ENCODE data around the gene HPX. TPM values are rescaled to one million over a fixed set of nuclear protein-coding genes. Genes with fewer than 3 reads are reported as not detected.

The HPX gene
- total and polyA plus RNA-seq, 4 donors, result 0.46 to 3.5 (median 1.8) TPM

GRCh38 chr11:6443269-6444003, 2.6 kb upstream of the HPX start:
- no peaks in the 10 kb centered on the region for H3K4me1 ChIP-seq (ENCODE audit: control insufficient read depth in 5 of 5, insufficient read depth in 5 of 5, low read length in 5 of 5)
- WGBS, 2 donors, result 28 to 29% methylated on average over 5 of the region's 5 CpGs
- H3K9me3 ChIP-seq (ENCODE audit: control insufficient read depth in 4 of 4, insufficient read depth in 3 of 4, low read length in 3 of 4), result no peaks in the 10 kb centered on the region
- H3K9ac ChIP-seq (ENCODE audit: insufficient read depth in 1 of 2, low read length in 2 of 2), result no peak overlapping the region
- DNase-seq, result peak; percentile 49 to 56 (median 53)
- H3K27ac ChIP-seq (ENCODE audit: low read depth in 1 of 2, low read length in 1 of 2), result no peak overlapping the region
- H3K36me3 ChIP-seq (ENCODE audit: control insufficient read depth in 4 of 4, insufficient read depth in 4 of 4, low read length in 4 of 4), result peaks cover 0 to 7% (median 2%) of the 10 kb centered on the region in 4 donors
- H3K4me3 ChIP-seq, result no peak overlapping the region
- H3K27me3 ChIP-seq (ENCODE audit: control insufficient read depth in 3 of 3, insufficient read depth in 3 of 3, low read length in 2 of 3), result no peaks in the 10 kb centered on the region
- ATAC-seq (ENCODE audit: insufficient read depth, low FRiP score), result peak; percentile 82
- TF ChIP-seq CTCF (IDR thresholded peaks at IDR 0.05; ENCODE audit: control extremely low read depth, extremely low read depth), result peak; percentile 55

- Histone ChIP-seq H3K27me3 (ENCODE audit: control insufficient read depth in 3 of 3, insufficient read depth in 3 of 3, low read length in 2 of 3) (no peaks in the 10 kb centered on the region), H3K4me1 (ENCODE audit: control insufficient read depth in 5 of 5, insufficient read depth in 5 of 5, low read length in 5 of 5) (no peaks in the 10 kb centered on the region), H3K36me3 (ENCODE audit: control insufficient read depth in 4 of 4, insufficient read depth in 4 of 4, low read length in 4 of 4) (peaks cover 0 to under 1% (median 0%) of the 10 kb centered on the region in 4 donors), H3K9me3 (ENCODE audit: control insufficient read depth in 4 of 4, insufficient read depth in 3 of 4, low read length in 3 of 4) (no peaks in the 10 kb centered on the region), H3K4me3 (no peak overlapping the region), H3K9ac (ENCODE audit: insufficient read depth in 1 of 2, low read length in 2 of 2) (no peak overlapping the region), H3K27ac (ENCODE audit: low read depth in 1 of 2, low read length in 1 of 2) (no peak overlapping the region)
- no peak for ATAC-seq (ENCODE audit: insufficient read depth, low FRiP score)
- 84 to 89% methylated on average over 4 of the region's 4 CpGs for WGBS, 2 donors
- TF ChIP-seq CTCF (IDR thresholded peaks at IDR 0.05; ENCODE audit: control extremely low read depth, extremely low read depth), result no peak
- DNase-seq, result no peak
Observed at GRCh38 chr11:6442441-6442840, 1.7 kb upstream of the HPX start.

GRCh38 chr11:6438979-6439571, 1.7 kb downstream of the HPX start:
- H3K9ac ChIP-seq (ENCODE audit: insufficient read depth in 1 of 2, low read length in 2 of 2), result no peak overlapping the region
- DNase-seq (peak; percentile 56 to 67 (median 60)), ATAC-seq (ENCODE audit: insufficient read depth, low FRiP score) (peak; percentile 59)
- H3K4me1 ChIP-seq (ENCODE audit: control insufficient read depth in 5 of 5, insufficient read depth in 5 of 5, low read length in 5 of 5), result no peaks in the 10 kb centered on the region
- no peak overlapping the region for H3K4me3 ChIP-seq
- WGBS, 2 donors, result 3 to 25% methylated on average over 1 of the region's 1 CpG
- H3K27me3 ChIP-seq (ENCODE audit: control insufficient read depth in 3 of 3, insufficient read depth in 3 of 3, low read length in 2 of 3), result no peaks in the 10 kb centered on the region
- TF ChIP-seq CTCF (IDR thresholded peaks at IDR 0.05; ENCODE audit: control extremely low read depth, extremely low read depth), result peak; percentile 42
- no peak overlapping the region for H3K27ac ChIP-seq (ENCODE audit: low read depth in 1 of 2, low read length in 1 of 2)
- H3K9me3 ChIP-seq (ENCODE audit: control insufficient read depth in 4 of 4, insufficient read depth in 3 of 4, low read length in 3 of 4), result no peaks in the 10 kb centered on the region
- H3K36me3 ChIP-seq (ENCODE audit: control insufficient read depth in 4 of 4, insufficient read depth in 4 of 4, low read length in 4 of 4), result no peaks in the 10 kb centered on the region
